D721Med (cell line): Measurements from ENCODE around the gene ASB18.

Experiments
- DNase-seq: peaks from one replicate; pipeline ENCODE4 v3.0.0; 2011; ENCODE audit warnings: low spot score; ENCODE audit not compliant: insufficient read length
- FAIRE-seq: peaks from 2 replicates; lab custom pipeline; 2011; peaks lifted over from hg19 to GRCh38; lab: Jason Lieb, UNC
- TF ChIP-seq, protein P1 (sequence below): IDR thresholded peaks from 2 replicates; pipeline ENCODE4 v1.5.1; 2012; ENCODE audit warnings: mild to moderate bottlenecking, control low read depth; ENCODE audit not compliant: insufficient read depth; ENCODE audit errors: missing control alignments

The ASB18 gene

DNA sequence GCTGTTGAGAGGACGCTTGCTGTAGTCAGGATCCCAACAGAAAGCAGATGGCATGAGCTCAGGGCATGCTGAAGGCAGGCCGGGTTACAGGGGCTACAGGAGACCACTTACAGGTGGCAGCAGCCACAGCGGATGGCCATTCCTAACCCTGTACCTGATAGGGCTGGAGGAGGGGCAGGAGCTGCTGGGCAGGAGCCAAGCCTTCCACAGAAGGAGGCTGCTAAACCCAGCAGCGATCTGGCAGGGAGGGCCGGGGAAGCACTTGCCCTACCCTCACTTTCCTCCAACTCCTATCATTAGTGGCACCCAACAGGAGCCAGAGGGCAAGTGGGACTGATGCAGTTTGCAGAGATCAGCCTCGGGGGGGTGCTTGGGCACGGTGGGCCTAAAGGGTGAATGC lies 2.0 kb downstream of the ASB18 start:
- no peak for FAIRE-seq
- TF ChIP-seq, protein P1, sequence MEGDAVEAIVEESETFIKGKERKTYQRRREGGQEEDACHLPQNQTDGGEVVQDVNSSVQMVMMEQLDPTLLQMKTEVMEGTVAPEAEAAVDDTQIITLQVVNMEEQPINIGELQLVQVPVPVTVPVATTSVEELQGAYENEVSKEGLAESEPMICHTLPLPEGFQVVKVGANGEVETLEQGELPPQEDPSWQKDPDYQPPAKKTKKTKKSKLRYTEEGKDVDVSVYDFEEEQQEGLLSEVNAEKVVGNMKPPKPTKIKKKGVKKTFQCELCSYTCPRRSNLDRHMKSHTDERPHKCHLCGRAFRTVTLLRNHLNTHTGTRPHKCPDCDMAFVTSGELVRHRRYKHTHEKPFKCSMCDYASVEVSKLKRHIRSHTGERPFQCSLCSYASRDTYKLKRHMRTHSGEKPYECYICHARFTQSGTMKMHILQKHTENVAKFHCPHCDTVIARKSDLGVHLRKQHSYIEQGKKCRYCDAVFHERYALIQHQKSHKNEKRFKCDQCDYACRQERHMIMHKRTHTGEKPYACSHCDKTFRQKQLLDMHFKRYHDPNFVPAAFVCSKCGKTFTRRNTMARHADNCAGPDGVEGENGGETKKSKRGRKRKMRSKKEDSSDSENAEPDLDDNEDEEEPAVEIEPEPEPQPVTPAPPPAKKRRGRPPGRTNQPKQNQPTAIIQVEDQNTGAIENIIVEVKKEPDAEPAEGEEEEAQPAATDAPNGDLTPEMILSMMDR: no peak
- DNase-seq: no peak

GRCh38 chr2:236261452-236261851 lies 2.8 kb downstream of the ASB18 start:
- no peak for DNase-seq
- no peak for FAIRE-seq
- TF ChIP-seq, protein P1: no peak

DNA sequence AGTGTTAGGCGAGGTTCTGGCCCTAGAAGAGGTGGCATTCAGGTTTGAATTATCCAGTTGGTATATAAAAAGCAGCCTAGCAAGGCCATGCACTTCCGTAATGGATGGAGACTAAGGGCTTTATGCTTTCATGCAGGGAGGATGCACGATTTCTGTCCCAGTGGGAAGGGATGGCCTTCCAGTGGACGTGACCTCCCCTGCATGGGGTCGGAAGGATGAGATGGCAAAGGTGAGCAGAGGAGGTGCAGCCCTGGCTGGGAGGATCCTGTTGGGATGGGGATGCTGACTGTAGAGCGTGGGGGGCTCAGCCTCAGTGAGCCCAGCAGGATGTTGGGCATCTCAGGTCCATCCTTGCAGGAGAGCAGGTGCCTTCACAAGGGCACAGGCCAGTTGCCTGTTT lies 4.8 kb downstream of the ASB18 start:
- no peak for FAIRE-seq
- TF ChIP-seq, protein P1: no peak
- DNase-seq: no peak

- FAIRE-seq (no peak), DNase-seq (no peak)
- TF ChIP-seq, protein P1: no peak
Measured at GRCh38 chr2:236257575-236257974, 6.6 kb downstream of the ASB18 start.

DNA sequence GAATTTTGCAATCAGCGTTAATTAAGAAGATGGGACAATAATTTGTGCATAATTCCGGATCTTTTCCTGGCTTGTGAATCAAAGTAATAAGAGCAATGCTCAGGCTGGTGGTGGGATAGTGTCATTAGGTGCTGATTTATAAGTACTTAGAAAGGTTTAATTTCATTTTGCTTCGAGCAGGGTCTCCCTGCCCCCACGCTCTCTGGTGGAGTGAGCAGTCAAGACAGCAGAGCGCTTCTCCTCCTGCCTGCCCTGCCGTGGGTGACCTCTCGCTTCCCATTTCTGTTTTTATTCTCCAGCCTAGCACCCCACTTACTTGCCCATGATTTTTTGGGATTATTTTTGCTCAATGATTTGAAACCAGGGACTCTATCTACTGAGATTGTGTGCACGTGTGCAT lies 7.1 kb downstream of the ASB18 start:
- DNase-seq: no peak
- no peak for FAIRE-seq
- TF ChIP-seq, protein P1: no peak

DNA sequence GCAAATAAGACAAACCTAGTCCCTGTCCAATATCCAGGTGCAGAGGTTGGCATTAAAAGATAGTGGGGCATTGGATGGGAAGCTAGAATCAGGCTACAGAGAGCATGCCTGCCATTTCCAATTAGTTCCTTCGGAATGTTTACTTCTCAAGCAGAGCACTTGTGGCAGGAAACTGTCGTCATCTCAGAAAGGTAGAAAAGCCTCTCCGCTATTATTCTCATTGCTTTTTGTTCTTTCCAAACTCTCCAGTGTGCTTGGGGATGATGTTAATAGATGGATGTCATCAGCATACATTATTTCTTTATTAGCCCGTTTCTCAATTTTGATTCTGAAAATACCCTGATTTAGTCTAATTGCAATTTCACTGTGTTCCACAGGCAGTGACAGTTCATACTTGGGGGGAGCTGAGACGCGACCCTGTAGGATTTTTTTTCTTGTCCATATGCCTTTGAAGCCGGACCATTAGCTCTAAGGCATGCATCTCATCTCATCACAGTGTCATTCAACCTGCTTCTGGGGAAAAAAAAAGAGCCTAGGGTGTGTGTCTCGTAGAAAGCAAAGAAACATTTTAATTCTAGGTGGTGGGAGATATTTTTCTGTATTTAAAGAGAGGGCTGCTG lies 7.7 kb downstream of the ASB18 start:
- FAIRE-seq (no peak), DNase-seq (no peak)
- TF ChIP-seq, protein P1: no peak

DNA sequence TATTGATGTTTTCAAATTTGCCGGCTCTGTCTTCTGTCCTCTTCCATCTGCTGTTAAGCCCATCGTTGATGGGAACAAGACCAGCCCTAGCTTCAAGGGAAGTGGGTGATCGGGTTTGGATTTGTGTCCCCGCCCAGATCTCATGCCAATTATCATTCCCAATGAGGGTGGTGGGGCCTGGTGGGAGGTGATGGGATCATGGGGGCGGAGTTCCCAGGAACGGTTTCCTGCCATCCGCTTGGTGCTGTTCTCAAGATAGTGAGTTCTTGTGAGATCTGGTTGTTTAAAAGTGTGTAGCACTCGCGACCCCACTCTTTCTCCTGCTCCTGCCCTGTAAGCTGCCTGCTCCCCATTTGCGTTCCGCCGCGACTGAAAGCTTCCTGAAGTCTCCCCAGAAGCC lies 9.5 kb downstream of the ASB18 start:
- no peak for DNase-seq
- TF ChIP-seq, protein P1: no peak
- no peak for FAIRE-seq
